ENCODE results near the gene WDR45.

- TF ChIP-seq, protein P1, sequence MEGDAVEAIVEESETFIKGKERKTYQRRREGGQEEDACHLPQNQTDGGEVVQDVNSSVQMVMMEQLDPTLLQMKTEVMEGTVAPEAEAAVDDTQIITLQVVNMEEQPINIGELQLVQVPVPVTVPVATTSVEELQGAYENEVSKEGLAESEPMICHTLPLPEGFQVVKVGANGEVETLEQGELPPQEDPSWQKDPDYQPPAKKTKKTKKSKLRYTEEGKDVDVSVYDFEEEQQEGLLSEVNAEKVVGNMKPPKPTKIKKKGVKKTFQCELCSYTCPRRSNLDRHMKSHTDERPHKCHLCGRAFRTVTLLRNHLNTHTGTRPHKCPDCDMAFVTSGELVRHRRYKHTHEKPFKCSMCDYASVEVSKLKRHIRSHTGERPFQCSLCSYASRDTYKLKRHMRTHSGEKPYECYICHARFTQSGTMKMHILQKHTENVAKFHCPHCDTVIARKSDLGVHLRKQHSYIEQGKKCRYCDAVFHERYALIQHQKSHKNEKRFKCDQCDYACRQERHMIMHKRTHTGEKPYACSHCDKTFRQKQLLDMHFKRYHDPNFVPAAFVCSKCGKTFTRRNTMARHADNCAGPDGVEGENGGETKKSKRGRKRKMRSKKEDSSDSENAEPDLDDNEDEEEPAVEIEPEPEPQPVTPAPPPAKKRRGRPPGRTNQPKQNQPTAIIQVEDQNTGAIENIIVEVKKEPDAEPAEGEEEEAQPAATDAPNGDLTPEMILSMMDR (conservative IDR thresholded peaks at IDR 0.05; ENCODE audit: low read depth, low read length), result peak; percentile 65
- no peak for TF ChIP-seq EZH2 (IDR thresholded peaks at IDR 0.05; ENCODE audit: borderline replicate concordance, low read depth, low read length, poor library complexity, severe bottlenecking)
Measured at GRCh38 chrX:49043220-49043986, 36.3 kb downstream of the WDR45 start, which contains the start of gene TFE3.
